HG03108 (cell line): ENCODE data around the gene KLF16.

Experiments
- ATAC-seq: cut with Tn5 transposase; IDR thresholded peaks from one replicate; pipeline ENCODE4 v1.9.1; 2021; ENCODE audit warnings: moderate library complexity; ENCODE audit not compliant: unreplicated experiment

KLF16 gene

GRCh38 chr19:1871630-1872029 lies 8.3 kb upstream of the KLF16 start:
- no peak for ATAC-seq

GRCh38 chr19:1871140-1871597 lies 7.8 kb upstream of the KLF16 start:
- ATAC-seq = no peak

GRCh38 chr19:1868971-1869370 lies 5.6 kb upstream of the KLF16 start:
- no peak for ATAC-seq

DNA sequence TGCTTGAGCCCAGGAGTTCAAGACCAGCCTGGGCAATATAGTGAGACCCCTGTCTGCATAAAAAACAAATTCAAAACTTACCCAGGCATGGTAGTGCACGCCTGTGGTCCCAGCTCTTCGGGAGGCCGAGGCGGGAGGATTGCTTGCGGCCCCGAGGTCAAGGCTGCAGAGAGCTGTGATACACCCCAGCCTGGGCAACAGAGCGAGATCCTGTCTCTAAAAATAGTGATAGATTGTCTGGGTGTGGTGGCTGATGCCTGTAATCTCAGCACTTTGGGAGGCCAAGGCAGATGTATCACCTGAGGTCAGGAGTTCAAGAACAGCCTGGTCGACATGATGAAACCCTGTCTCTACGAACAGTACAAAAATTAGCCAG lies 4.0 kb upstream of the KLF16 start:
- ATAC-seq = no peak

DNA sequence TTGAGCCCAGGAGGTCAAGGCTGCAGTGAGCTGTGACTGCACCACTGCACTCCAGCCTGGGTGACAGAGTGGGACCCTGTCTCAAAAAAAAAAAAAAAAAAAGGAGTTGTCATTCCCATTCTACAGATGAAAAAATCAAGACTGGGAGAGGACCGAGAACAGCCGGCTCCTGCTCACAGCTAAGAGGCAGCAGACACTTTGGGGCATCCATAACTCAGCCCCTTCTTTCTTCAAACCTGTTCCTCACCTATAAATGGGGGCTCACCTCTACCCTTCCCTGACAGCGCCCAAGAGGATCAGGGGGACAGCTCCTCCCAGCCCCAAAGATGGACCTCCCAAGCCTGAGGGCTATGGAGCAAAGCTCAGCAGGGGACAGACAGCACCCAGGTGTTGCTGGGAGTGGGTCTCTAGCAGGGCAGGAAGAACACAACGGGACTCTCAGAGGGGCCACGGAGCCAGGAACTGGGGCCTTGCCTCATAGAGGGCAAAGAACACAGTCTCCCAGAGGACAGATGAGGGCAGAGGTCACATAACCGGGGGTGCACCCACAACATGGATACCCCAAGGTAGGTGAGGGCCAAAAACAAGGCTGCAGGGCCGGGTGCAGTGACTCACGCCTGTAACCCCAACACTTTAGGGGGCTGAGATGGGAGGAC lies 3.4 kb upstream of the KLF16 start:
- no peak for ATAC-seq

GRCh38 chr19:1865172-1866010 lies 2.0 kb upstream of the KLF16 start:
- no peak for ATAC-seq

DNA sequence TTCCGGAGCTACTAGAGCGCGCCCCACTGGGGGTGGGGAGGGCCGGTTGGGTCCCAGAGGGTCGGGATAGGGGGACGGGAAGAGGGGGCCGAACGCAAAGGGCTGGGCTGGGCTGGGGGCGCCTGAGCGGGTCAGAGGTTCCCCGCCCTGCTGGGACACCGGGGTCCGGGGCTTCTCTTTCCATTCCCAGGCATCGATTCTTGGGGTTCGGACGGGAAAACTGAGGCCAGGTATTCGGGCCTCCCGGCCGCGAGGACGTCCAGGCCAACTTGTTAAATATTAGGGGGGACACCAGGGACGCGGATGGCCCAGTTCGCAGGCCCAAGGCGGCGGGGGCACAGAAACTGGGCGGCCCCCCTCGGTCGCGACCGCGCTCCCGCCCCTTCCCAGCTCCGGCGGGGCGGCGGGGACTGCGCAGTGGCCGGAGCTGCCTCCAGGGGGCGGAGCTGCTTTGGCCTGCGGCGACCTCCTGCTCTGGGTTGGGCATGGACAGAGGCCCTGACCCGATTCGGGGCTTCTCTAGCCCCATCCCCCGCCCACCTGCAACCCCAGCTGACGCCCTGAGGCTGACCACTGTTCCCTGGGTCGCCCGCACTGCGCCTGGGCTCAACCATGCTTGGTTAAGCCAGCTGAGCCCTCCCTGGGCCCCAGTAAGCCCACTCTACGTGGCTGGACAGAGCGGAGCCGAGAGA lies 1.2 kb upstream of the KLF16 start:
- ATAC-seq = peak; percentile 22

- ATAC-seq = peak; percentile 44
Measured at GRCh38 chr19:1863638-1864479, 480 bp upstream of the KLF16 start.

GRCh38 chr19:1862424-1863327 lies 703 bp downstream of the KLF16 start:
- peak; percentile 2 for ATAC-seq

DNA sequence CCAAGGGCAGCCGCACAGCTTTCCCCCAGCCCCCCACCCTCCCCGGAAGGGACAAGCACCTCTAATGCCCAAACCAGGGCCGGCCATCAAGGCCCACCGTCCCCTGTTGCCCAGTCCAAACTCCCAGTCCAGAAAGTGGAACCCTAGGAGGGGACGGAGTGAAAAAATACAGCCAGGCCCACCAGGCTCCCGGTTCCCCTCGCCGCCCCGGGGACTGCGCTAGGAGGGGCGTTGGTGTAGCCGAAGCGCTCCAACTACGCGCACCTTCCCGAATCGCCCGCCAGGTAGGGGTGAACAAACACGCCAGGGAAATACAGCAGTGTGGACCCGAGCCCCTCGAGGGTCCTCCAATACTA lies 1.3 kb downstream of the KLF16 start:
- ATAC-seq = no peak

GRCh38 chr19:1861599-1862031 lies 1.8 kb downstream of the KLF16 start:
- ATAC-seq = no peak

GRCh38 chr19:1860821-1861598 lies 2.4 kb downstream of the KLF16 start:
- no peak for ATAC-seq

GRCh38 chr19:1860042-1860775 lies 3.2 kb downstream of the KLF16 start:
- no peak for ATAC-seq

GRCh38 chr19:1859331-1859781 lies 4.0 kb downstream of the KLF16 start:
- no peak for ATAC-seq

DNA sequence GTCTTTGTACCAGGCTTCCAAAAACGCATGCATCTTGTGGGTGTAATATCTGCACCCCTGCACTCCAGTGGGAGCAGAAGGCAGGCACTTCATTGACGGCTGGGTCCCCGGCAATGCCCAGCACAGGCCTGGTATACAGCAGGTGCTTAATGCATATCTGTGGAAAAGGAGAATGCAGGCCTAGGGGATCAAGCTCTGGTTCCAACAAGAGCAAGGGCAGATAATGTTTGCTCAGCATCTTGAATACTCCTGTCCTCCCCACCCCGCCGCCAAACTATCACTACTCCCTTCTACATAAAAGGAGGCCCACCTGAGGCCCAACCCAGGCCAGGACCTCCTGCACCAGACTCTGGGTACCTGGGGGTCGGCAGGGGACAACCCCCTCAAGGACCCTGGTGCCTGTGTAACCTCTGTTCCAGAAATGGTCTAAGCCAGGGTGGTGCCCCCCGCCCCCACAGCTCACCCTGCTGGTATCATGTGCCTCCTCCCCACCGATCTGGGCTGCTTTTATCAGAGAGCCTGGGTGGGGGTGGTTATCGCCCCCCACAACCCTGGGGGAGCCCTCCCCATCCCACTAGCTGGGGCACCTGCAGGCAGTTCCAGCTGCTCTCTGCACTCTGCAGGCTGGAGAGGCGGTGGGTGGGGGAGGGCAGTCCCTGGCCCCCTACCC lies 4.8 kb downstream of the KLF16 start:
- no peak for ATAC-seq

GRCh38 chr19:1857648-1858326 lies 5.6 kb downstream of the KLF16 start:
- ATAC-seq = no peak
